Omental fat pad (tissue), 4 donors: ENCODE data around the gene MYBPHL. TPM values are rescaled to one million over a fixed set of nuclear protein-coding genes. Genes with fewer than 3 reads are reported as not detected.

ENCODE experiments used
- ATAC-seq: fragments of 150-250 bp; one replicate; pipeline ENCODE4 v1.9.1; 2016; ENCODE audit warnings: mild to moderate bottlenecking, moderate library complexity; ENCODE audit not compliant: low FRiP score
- DNase-seq: peaks from one replicate; pipeline ENCODE4 v3.0.0-alpha.2; 2019; ENCODE audit warnings: low spot score
- total RNA-seq, 4 donors: library from RNA; depleted of rRNA; stranded (reverse); fragments of >200 nt; gene quantifications; one replicate each; pipeline ENCODE4 v1.1.0, GENCODE V29; 2016
- TF ChIP-seq, protein P1 (sequence below), 3 donors: fragments of 450-650 bp; IDR thresholded peaks; one replicate each; pipeline ENCODE4 v1.5.1; 2016 to 2017; ENCODE audit warnings: antibody characterized with exemption in 3 of 3, mild to moderate bottlenecking in 3 of 3, moderate library complexity in 2 of 3

Gene MYBPHL
- total RNA-seq, 4 donors from 2014 or later: not detected

DNA sequence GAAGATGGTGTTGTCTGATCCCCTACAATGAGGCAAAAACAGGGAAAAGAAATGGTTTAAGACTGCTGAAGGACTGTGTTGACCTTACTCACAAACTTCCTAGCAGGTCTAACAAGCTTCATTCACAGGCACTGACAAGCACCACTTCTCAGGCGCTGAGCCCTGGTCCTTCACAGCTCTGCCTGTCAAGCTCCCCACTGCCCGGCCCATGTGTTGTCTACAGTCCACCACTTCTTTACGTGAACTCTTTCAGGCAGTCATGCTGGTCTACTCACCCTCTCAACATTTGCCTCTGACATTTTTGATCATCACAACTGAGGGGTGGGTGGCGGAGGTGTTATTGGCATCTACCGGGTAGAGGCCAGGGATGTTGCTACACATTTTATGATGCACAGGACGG is 40.7 kb upstream of the MYBPHL start:
- DNase-seq: no peak
- no peak for ATAC-seq
- TF ChIP-seq, protein P1, sequence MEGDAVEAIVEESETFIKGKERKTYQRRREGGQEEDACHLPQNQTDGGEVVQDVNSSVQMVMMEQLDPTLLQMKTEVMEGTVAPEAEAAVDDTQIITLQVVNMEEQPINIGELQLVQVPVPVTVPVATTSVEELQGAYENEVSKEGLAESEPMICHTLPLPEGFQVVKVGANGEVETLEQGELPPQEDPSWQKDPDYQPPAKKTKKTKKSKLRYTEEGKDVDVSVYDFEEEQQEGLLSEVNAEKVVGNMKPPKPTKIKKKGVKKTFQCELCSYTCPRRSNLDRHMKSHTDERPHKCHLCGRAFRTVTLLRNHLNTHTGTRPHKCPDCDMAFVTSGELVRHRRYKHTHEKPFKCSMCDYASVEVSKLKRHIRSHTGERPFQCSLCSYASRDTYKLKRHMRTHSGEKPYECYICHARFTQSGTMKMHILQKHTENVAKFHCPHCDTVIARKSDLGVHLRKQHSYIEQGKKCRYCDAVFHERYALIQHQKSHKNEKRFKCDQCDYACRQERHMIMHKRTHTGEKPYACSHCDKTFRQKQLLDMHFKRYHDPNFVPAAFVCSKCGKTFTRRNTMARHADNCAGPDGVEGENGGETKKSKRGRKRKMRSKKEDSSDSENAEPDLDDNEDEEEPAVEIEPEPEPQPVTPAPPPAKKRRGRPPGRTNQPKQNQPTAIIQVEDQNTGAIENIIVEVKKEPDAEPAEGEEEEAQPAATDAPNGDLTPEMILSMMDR (IDR thresholded peaks at IDR 0.05): no peak

DNA sequence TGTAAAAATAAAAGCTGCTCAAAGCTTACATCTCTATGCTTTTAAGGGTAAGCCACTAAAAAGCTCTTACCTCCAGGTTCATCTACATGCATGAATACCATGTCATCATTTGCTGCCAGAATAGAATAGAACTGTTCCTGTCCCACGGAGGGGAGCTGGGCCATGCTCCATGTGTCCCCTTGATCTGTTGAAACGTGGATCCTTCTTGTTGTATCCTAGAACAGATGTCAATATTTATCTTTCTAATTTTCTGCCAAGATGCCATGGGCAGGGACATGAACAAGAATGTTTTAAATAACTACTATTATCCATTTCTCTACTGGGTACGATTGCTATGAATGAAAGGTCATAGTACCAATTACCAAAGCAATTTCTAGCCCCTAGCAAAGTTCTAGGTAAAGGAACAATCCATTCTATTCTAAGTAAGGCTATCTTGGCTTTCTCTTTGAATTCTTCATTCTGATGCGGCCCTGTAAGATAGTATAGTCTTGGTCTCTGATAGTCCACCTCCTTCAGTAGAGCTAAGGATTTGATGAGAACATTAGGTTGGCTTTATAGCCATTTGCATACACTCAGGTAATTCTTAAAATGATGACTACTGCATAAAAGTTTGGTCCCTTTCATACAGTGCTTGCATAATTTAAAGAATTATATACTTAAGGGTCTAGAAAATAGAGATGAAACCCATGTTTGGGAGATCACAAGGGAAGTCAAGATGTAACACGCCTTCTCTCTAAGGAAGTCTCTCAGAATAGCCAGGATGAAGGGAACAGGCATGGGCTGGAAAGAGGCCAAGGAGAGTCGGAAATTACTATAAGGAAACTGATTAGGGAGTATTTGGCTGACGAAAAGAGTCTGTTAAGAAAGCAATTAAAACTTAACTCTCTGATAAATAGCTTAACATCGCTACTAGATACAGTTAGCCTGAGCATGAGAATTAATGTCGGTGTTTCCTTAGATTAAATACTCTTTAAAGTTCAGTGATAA is 35.4 kb upstream of the MYBPHL start:
- ATAC-seq (no peak), DNase-seq (no peak)
- TF ChIP-seq, protein P1 (IDR thresholded peaks at IDR 0.05): no peak

DNA sequence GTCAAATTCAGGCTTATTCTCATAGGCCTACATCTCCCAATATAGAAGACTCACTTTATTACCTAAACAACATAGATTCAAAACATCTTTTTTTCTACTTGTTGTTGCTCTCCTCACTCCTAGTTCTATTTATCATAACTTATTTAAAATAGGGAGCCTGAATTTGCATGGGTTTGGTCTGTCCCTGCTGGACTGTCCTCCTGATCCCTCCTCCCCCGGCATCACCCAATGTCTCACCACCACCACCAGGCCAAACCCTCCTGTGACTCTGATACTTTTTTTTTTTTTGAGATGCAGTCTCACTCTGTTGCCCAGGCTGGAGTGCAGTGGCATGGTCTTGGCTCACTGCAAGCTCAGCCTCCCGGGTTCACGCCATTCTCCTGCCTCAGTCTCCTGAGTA is 31.8 kb upstream of the MYBPHL start:
- ATAC-seq (no peak), DNase-seq (no peak)
- TF ChIP-seq, protein P1 (IDR thresholded peaks at IDR 0.05): no peak

DNA sequence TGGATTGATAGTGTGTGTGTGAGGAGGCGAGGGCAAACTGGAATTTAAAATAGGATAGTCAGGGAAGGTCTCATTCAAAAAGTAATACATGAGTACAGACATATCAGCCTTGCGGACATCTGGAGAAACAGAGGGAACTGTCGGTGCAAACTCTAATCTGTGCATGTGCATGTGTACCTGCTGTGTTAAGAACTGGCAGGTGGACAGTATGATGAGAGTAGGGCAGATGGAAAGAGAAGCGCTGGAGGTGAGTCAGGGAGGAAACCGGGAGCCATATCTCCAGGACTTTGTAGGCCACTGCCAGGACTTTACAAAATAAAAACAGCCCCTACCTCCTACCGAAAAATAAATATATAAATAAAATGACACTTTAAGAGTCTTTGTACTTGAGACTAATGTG is 31.3 kb upstream of the MYBPHL start:
- TF ChIP-seq, protein P1 (IDR thresholded peaks at IDR 0.05): no peak
- ATAC-seq (no peak), DNase-seq (no peak)

DNA sequence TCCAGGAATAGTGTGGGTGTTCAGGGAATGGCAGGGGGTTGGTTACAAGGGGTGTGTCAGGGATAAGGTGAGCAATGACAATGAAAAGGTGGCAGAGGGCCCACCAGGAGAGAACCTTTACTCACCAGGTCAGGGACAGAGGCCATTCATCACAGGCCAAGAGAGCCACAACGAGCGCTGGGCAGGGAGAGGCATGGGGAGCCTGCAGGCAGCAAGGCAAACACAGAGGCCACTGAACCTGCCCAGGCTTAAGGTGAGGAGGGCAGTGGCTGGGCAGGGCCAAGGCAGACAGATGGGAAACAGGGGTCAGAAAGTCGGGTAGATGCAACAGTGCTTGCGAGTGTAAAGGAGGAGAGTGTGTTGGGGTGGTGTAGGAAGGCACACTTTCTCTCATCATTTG is 28.3 kb upstream of the MYBPHL start:
- DNase-seq: no peak
- TF ChIP-seq, protein P1 (IDR thresholded peaks at IDR 0.05): no peak
- no peak for ATAC-seq

DNA sequence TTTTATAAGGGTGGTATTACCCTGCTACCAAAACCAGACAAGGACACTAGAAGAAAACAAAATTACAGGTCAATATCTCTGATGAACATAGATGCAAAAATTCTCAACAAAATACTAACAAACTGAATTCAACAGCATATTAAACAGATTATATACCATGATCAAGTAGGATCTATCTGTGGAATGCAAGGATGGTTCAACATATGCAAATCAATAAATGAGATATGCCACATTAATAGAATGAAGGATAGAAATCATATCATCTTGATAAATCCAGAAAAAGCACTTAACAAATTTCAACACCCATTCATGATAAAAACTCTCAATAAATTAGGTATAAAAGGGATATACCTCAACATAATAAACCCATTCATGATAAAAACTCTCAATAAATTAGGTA is 24.3 kb upstream of the MYBPHL start:
- DNase-seq: no peak
- TF ChIP-seq, protein P1 (IDR thresholded peaks at IDR 0.05): no peak
- ATAC-seq: no peak

DNA sequence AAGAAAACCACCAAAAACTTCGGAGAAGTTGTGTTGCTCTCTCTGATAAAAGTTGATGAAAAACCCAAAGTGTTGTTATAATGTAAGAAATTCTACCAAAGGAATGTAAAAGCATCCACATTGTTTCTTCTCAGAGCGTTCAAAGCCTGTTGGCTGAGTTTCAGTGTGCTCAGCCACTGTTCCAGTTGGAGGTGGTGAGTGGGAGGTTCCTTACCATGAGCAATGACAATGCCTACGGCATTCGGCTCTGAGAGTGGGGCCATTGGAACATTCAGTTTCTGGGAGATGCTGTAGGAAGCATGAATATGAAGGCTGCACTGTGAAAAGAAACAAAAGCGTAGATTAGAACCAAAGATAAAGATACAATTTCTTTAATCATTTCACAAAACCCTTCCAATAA is 20.5 kb upstream of the MYBPHL start:
- DNase-seq (no peak), ATAC-seq (no peak)
- TF ChIP-seq, protein P1 (IDR thresholded peaks at IDR 0.05): no peak
